ENCODE measurements around the gene CYP2C18. TPM values are rescaled to one million over a fixed set of nuclear protein-coding genes. Genes with fewer than 3 reads are reported as not detected.

Gene CYP2C18
- 0.05 to 0.08 TPM (median 0.07 TPM) in 3 of 5 replicates, not detected in the others for total RNA-seq (2022; extraction: Qiagen RNA extraction; ENCODE audit: low read depth)

DNA sequence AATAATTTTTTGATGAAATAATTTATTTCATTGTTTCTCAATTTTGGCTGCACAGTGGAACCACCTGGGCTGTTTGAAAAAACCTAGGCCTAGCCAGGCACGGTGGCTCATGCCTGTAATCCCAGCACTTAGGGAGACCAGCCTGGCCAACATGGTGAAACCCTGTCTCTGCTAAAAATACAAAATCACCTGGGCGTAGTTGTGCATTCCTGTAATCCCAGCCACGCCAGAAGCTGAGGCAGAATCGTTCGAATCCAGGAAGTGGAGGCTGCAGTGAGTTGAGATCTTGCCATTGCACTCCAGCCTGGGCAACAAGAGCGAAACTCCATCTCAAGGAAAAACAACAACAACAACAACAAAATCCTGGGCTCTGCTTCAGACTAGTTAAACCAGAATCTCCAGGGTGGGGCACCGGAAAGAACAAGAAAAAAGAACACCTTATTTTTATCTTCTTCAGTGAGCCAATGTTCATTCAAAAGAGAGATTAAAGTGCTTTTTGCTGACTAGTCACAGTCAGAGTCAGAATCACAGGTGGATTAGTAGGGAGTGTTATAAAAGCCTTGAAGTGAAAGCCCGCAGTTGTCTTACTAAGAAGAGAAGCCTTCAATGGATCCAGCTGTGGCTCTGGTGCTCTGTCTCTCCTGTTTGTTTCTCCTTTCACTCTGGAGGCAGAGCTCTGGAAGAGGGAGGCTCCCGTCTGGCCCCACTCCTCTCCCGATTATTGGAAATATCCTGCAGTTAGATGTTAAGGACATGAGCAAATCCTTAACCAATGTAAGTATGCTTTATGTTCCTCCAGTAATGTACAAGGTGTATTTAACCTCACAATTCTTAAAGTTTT is at the start of gene CYP2C18:
CYP2C18 (plus strand) TSS at position 516 of the 841 bp plus-strand sequence; CDS start at position 607, 91 bp downstream.

DNA sequence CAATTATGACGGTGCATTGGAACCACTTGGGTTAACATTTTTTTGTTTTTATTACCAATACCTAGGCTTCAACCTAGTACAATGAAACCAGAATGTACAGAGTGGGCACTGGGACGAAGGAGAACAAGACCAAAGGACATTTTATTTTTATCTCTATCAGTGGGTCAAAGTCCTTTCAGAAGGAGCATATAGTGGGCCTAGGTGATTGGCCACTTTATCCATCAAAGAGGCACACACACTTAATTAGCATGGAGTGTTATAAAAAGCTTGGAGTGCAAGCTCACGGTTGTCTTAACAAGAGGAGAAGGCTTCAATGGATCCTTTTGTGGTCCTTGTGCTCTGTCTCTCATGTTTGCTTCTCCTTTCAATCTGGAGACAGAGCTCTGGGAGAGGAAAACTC is 78.9 kb downstream of the CYP2C18 start, which contains the start of gene CYP2C19:
CYP2C19 (plus strand) TSS at position 289 of the 400 bp plus-strand sequence; CDS start at position 314, 25 bp downstream.

Other genes starting within 250 kb of the CYP2C18 start
- gene HELLS, start 137.9 kb upstream of the CYP2C18 start, total RNA-seq (2022; extraction: Qiagen RNA extraction; ENCODE audit: low read depth), result 23.2 to 29.6 TPM (median 28.5 TPM) in 5 replicates
- 0.05 TPM in 1 of 5 replicates, not detected in the others for gene CYP2C19, start 79.0 kb downstream of the CYP2C18 start, total RNA-seq (2022; extraction: Qiagen RNA extraction; ENCODE audit: low read depth)

Measured in A549 treated with GW870086 at 1 μM for 4 hours (cell line).